HepG2 (cell line): ENCODE measurements around the gene LCN12. TPM values are rescaled to one million over a fixed set of nuclear protein-coding genes. Genes with fewer than 3 reads are reported as not detected.
A peak's percentile ranks its signal among the peaks of the same experiment; 100 is the strongest.

Experiments used
- ARID4A ChIP-seq: sonication (generic); formaldehyde crosslinking; IDR thresholded peaks from 2 replicates; pipeline ENCODE4 v1.5.0; 2020; ENCODE audit warnings: mild to moderate bottlenecking, missing genetic modification reagents, borderline replicate concordance
- BATF2 ChIP-seq: sonication (generic); formaldehyde crosslinking; IDR thresholded peaks from 2 replicates; pipeline ENCODE4 v1.8.0; 2022; ENCODE audit warnings: mild to moderate bottlenecking, missing genetic modification reagents, moderate library complexity
- CC2D1A ChIP-seq: sonication (generic); formaldehyde crosslinking; IDR thresholded peaks from 2 replicates; pipeline ENCODE4 v1.8.1; 2023; ENCODE audit warnings: mild to moderate bottlenecking, missing genetic modification reagents
- CREBL2 ChIP-seq: sonication (generic); formaldehyde crosslinking; IDR thresholded peaks from 2 replicates; pipeline ENCODE4 v1.8.1; 2023; ENCODE audit warnings: missing genetic modification reagents, mild to moderate bottlenecking, borderline replicate concordance
- EHMT2 ChIP-seq: fragments of 200-600 bp; sonication (generic); IDR thresholded peaks from 2 replicates; pipeline ENCODE4 v1.7.0; 2017; ENCODE audit warnings: antibody characterized with exemption, low read depth, low read length, borderline replicate concordance
- GABPA ChIP-seq, 2 experiments: IDR thresholded peaks; 2 replicates each; pipeline ENCODE4 v1.6.1; 2011 to 2016; ENCODE audit warnings: low read depth in 2 of 2, low read length in 1 of 2, missing biosample characterization in 1 of 2, missing genetic modification characterization in 1 of 2
- GATA4 ChIP-seq: sonication (generic); IDR thresholded peaks from 2 replicates; pipeline ENCODE4 v1.6.1; 2016; ENCODE audit warnings: antibody characterized with exemption, low read depth, borderline replicate concordance
- HNRNPK ChIP-seq: fragments of 200-400 bp; formaldehyde crosslinking; IDR thresholded peaks from 2 replicates; pipeline ENCODE4 v1.6.1; 2018; ENCODE audit warnings: low read length, low read depth, moderate library complexity, mild to moderate bottlenecking; ENCODE audit not compliant: poor library complexity, severe bottlenecking
- IKZF1 ChIP-seq: fragments of 450-650 bp; IDR thresholded peaks from 2 replicates; pipeline ENCODE4 v1.7.1; 2016
- KMT2A ChIP-seq: sonication (generic); formaldehyde crosslinking; IDR thresholded peaks from 2 replicates; pipeline ENCODE4 v1.4.0; 2020; ENCODE audit warnings: missing genetic modification reagents
- MAX ChIP-seq: IDR thresholded peaks from 2 replicates; pipeline ENCODE4 v1.6.1; 2012; ENCODE audit warnings: inconsistent platforms
- MED13 ChIP-seq: sonication (generic); formaldehyde crosslinking; IDR thresholded peaks from 2 replicates; pipeline ENCODE4 v1.5.0; 2020; ENCODE audit warnings: missing genetic modification reagents
- U2AF1 ChIP-seq: fragments of 200-400 bp; formaldehyde crosslinking; optimal IDR thresholded peaks from 2 replicates; pipeline ENCODE3; 2017; ENCODE audit warnings: mild to moderate bottlenecking, low read depth, low read length
- ZBTB8A ChIP-seq: sonication (generic); formaldehyde crosslinking; IDR thresholded peaks from 2 replicates; pipeline ENCODE4 v1.4.0; 2020; ENCODE audit warnings: mild to moderate bottlenecking, low read depth, missing genetic modification reagents, borderline replicate concordance
- ZFP36 ChIP-seq: fragments of 150-350 bp; IDR thresholded peaks from 2 replicates; pipeline ENCODE4 v1.6.1; 2018; ENCODE audit warnings: borderline replicate concordance, low read length, low read depth; ENCODE audit not compliant: partially characterized antibody
- ZNF205 ChIP-seq: IDR thresholded peaks from 2 replicates; pipeline ENCODE4 v1.6.1; 2018; ENCODE audit warnings: missing biosample characterization, missing genetic modification reagents
- ZNF282 ChIP-seq: fragments of 450-650 bp; IDR thresholded peaks from 2 replicates; pipeline ENCODE4 v1.6.1; 2018; ENCODE audit not compliant: partially characterized antibody
- ZNF770 ChIP-seq: sonication (generic); formaldehyde crosslinking; IDR thresholded peaks from 2 replicates; pipeline ENCODE4 v1.5.0; 2020; ENCODE audit warnings: mild to moderate bottlenecking, missing genetic modification reagents
- ZSCAN31 ChIP-seq: sonication (generic); formaldehyde crosslinking; IDR thresholded peaks from 2 replicates; pipeline ENCODE4 v1.5.0; 2020; ENCODE audit warnings: low read depth, mild to moderate bottlenecking, missing genetic modification reagents
- polyA plus RNA-seq, 8 experiments: library from polyadenylated mRNA; depleted of rRNA in 3 of 8; stranded (reverse) in 7 of 8; unstranded in 1 of 8; fragments of >200 nt; fragmentation: Illumina TruSeq in 4 of 8; extraction: Trizol in 4 of 8; gene quantifications; 2 replicates each; pipeline versions ENCODE4 v1.2.1 to v1.2.3, GENCODE V29; 2011 to 2016; ENCODE audit warnings: low read depth in 4 of 8, missing spikeins in 1 of 8, mixed read lengths in 1 of 8; ENCODE audit not compliant: insufficient read depth in 1 of 8
- total RNA-seq, 5 experiments: library from RNA; depleted of rRNA; stranded (reverse); fragments of >200 nt; fragmentation: Illumina TruSeq; extraction: Trizol; gene quantifications; 2 replicates each; pipeline ENCODE4 v1.2.3, GENCODE V29; 2016; ENCODE audit warnings: low read depth in 1 of 5

LCN12 gene
- total and polyA plus RNA-seq, 2 of the 13 experiments (the other 11 are each of a cell fraction or from before 2014, with no cell fraction given): 3.4 to 6.9 TPM

GRCh38 chr9:136943291-136944211, 8.5 kb upstream of the LCN12 start (continued):
- no peak for TF ChIP-seq ZNF770 (CRISPR knock-in tag)
- TF ChIP-seq ZFP36: no peak
- TF ChIP-seq HNRNPK: peak; percentile 11
- TF ChIP-seq CREBL2: no peak
- TF ChIP-seq MAX: no peak
- no peak for TF ChIP-seq GATA4
- 0 out of 2 replicates have a peak, but pooled peaks have one; percentile 7 for TF ChIP-seq ARID4A
- TF ChIP-seq KMT2A: no peak
- TF ChIP-seq ZBTB8A (CRISPR knock-in tag): no peak
- no peak for TF ChIP-seq EHMT2
- no peak for TF ChIP-seq BATF2 (CRISPR knock-in tag)
- TF ChIP-seq GABPA (IDR thresholded peaks at IDR 0.05; ENCODE audit: low read depth, low read length): no peak
- TF ChIP-seq GABPA (CRISPR knock-in tag; IDR thresholded peaks at IDR 0.05; ENCODE audit: low read depth): no peak
- TF ChIP-seq U2AF1: no peak
- TF ChIP-seq ZSCAN31 (CRISPR knock-in tag): no peak
- no peak for TF ChIP-seq CC2D1A
- TF ChIP-seq IKZF1: no peak
- no peak; the same call in 1 of the 2 replicates for TF ChIP-seq MED13
- TF ChIP-seq ZNF282: no peak
- TF ChIP-seq ZNF205 (CRISPR knock-in tag): no peak
